Stimulated activated naive B cell treated with anti-CD40 and anti-IgM and Interleukin-4, amounts not matched to agents 10 μg/mL and 1 μg/mL and 100 μg/mL, for 72 hours (primary cell): ENCODE results near the gene CDC42BPB.
"Not testable (repeated sequence)": the region's sequence is repeated elsewhere in the genome, so short reads cannot be mapped to it uniquely, and the experiment has no call there.

Source experiments
- ATAC-seq, 2 donors: fragments of 150-1000 bp; cut with Tn5 transposase; replicated peaks; 2 replicates each; pipeline ENCODE4 v1.10.0; 2021; ENCODE audit warnings: moderate library complexity in 1 of 2
- DNase-seq: peaks from one replicate; pipeline ENCODE4 v3.0.0; 2021
- H3K27ac Mint-ChIP-seq: one replicate; pipeline ENCODE4 v1.8.0; 2022; ENCODE audit warnings: mild to moderate bottlenecking, mixed read lengths
- H3K27me3 Mint-ChIP-seq, 2 donors: one replicate each; pipeline ENCODE4 v1.8.0; 2022; ENCODE audit warnings: mixed read lengths in 2 of 2
- H3K36me3 Mint-ChIP-seq, 2 donors: one replicate each; pipeline ENCODE4 v1.8.0; 2022; ENCODE audit warnings: mixed read lengths in 2 of 2, mild to moderate bottlenecking in 1 of 2
- H3K4me1 Mint-ChIP-seq, 2 donors: one replicate each; pipeline ENCODE4 v1.8.0; 2022; ENCODE audit warnings: mixed read lengths in 2 of 2, mild to moderate bottlenecking in 1 of 2
- H3K4me3 Mint-ChIP-seq, 2 donors: one replicate each; pipeline ENCODE4 v1.8.0; 2022; ENCODE audit warnings: mild to moderate bottlenecking in 2 of 2, mixed read lengths in 2 of 2, moderate library complexity in 1 of 2
- H3K9me3 Mint-ChIP-seq, 2 donors: one replicate each; pipeline ENCODE4 v1.8.0; 2022; ENCODE audit warnings: mixed read lengths in 2 of 2, mild to moderate bottlenecking in 1 of 2

Gene CDC42BPB

DNA sequence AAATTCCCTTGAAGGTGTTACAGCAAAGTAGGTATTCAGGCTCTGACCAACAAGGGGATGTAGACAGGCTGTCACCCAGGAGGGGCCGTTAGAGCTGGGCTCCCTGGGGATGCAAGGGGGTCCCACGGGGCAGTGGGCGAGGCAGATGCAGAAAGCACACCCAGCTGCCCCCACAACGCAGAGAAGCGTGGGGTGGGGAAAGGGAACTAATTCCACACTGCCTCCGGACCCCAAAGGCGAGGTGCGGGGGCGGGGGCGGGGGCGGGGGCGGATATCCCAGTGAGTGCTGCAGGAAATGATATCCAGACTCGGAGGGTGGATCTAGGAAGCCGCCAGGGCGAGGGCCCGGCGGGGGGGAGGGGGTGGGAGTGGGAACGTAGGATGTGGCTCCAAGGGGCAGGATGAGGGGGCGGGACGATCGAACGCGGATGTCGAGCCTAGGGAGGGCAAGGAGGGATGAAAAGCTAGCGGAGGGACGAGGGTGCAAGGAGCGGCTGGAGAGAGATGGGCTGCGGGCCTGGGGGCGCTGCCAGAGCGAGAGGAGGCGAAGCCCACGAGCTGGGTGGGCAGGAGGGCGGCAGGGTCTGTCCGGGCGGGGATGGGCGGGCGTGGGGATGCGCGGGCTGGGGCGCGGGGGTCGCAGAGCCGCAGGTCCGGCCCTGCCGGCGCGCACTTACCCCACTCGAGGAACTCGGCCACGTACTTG lies 874 bp downstream of the CDC42BPB start:
- ATAC-seq, result peak; percentile 2 to 6
- Mint-ChIP-seq H3K36me3 (no peaks in the 10 kb centered on the region), H3K27me3 (peaks cover 2 to 4% of the 10 kb centered on the region in 2 donors), H3K4me3 (peak overlapping the region; percentile 81 to 92), H3K4me1 (peaks cover 16 to 39% of the 10 kb centered on the region in 2 donors), H3K27ac (peak overlapping the region; percentile 83), H3K9me3 (no peaks in the 10 kb centered on the region)
- no peak for DNase-seq

DNA sequence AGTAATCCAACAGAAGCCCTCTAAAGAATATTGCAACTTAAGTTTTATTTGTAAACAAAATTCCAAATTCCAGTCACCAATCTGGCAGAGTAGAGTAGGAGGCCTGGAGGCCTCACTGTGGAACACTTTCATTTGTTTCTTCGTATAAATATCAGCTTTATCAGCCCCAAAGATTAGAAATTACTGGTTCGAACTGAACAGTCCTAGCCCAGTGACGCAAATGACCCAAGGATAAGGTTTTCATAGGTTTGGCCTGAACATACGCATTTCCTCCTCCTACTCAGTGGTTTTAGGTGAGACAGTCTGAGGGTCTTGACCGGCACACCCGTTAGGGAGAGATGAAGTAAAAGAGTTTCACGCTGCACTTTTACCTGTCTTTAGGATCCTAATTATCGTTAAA lies 1.7 kb downstream of the CDC42BPB start:
- Mint-ChIP-seq H3K36me3 (no peaks in the 10 kb centered on the region), H3K4me3 (peak overlapping the region; percentile 81 to 92), H3K27ac (peak overlapping the region; percentile 31), H3K9me3 (no peaks in the 10 kb centered on the region), H3K27me3 (peaks cover 0 to 4% of the 10 kb centered on the region in 2 donors), H3K4me1 (peaks cover 16 to 39% of the 10 kb centered on the region in 2 donors)
- DNase-seq, result no peak
- ATAC-seq, result no peak

DNA sequence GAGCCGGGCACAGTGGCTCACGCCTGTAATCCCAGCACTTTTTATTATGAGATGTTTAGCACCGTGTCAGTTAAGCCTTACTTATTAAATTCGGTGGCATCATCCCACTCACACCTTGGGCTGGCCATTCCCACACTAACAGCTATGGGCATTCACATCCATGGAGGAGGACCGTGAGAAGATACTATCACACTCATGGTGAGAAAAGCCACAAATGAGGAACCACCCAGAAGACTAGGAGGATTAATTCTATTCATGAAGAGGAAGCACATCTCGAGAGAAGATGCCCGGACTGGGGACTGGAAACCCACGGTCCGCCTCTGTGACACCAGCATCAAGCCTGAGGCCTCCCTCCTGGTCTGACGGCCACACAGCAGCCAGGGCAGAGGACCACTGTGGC lies 4.9 kb downstream of the CDC42BPB start:
- peak; percentile 13 to 18 for ATAC-seq
- no peaks in the 10 kb centered on the region for H3K9me3 Mint-ChIP-seq
- no peaks in the 10 kb centered on the region for H3K27me3 Mint-ChIP-seq
- no peak overlapping the region for H3K4me3 Mint-ChIP-seq
- DNase-seq, result no peak
- peaks cover 14 to 31% of the 10 kb centered on the region in 2 donors for H3K4me1 Mint-ChIP-seq
- no peaks in the 10 kb centered on the region for H3K36me3 Mint-ChIP-seq
- peak overlapping the region; percentile 81 for H3K27ac Mint-ChIP-seq

DNA sequence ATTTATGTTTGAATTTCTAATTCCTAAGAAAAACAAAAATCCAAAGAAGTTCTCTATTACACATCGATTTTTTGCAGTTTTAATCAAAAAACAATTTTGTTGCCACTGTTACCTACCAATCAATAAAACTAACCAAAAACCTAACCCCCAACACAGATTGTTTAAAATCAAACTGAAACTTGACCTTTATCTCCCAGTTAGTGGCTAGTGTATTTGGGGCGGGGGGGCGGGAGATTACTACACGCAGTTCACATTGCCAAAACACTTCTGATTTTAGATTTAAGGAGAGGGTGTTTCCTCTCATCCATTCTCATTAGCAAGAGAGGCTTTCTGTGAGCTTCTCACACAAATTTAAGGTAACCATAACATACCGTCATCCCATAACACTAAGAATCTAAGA lies 6.4 kb downstream of the CDC42BPB start:
- no peak for ATAC-seq

GRCh38 chr14:103047453-103047852 lies 9.9 kb downstream of the CDC42BPB start:
- H3K27ac Mint-ChIP-seq, H3K9me3 Mint-ChIP-seq, DNase-seq, H3K27me3 Mint-ChIP-seq, H3K4me3 Mint-ChIP-seq, ATAC-seq, H3K36me3 Mint-ChIP-seq: not testable (repeated sequence)
- peaks cover 20% of the 10 kb centered on the region in 2 donors for H3K4me1 Mint-ChIP-seq

More for the DNA sequence above, 6.4 kb downstream of the CDC42BPB start:
- Mint-ChIP-seq H3K9me3 (no peaks in the 10 kb centered on the region), H3K4me3 (no peak overlapping the region), H3K4me1 (peaks cover 14 to 30% of the 10 kb centered on the region in 2 donors), H3K27ac (no peak overlapping the region), H3K27me3 (no peaks in the 10 kb centered on the region), H3K36me3 (peaks cover 0 to 4% of the 10 kb centered on the region in 2 donors)
- DNase-seq, result no peak

GRCh38 chr14:103045371-103045869 lies 11.9 kb downstream of the CDC42BPB start:
- Mint-ChIP-seq H3K36me3 (peaks cover 8 to 20% of the 10 kb centered on the region in 2 donors), H3K4me3 (peak overlapping the region; percentile 77 to 80), H3K4me1 (peaks cover 17 to 18% of the 10 kb centered on the region in 2 donors), H3K27ac (peak overlapping the region; percentile 0), H3K27me3 (no peaks in the 10 kb centered on the region), H3K9me3 (peaks cover 0 to 3% of the 10 kb centered on the region in 2 donors)
- DNase-seq (no peak), ATAC-seq (peak; percentile 90 to 91)

DNA sequence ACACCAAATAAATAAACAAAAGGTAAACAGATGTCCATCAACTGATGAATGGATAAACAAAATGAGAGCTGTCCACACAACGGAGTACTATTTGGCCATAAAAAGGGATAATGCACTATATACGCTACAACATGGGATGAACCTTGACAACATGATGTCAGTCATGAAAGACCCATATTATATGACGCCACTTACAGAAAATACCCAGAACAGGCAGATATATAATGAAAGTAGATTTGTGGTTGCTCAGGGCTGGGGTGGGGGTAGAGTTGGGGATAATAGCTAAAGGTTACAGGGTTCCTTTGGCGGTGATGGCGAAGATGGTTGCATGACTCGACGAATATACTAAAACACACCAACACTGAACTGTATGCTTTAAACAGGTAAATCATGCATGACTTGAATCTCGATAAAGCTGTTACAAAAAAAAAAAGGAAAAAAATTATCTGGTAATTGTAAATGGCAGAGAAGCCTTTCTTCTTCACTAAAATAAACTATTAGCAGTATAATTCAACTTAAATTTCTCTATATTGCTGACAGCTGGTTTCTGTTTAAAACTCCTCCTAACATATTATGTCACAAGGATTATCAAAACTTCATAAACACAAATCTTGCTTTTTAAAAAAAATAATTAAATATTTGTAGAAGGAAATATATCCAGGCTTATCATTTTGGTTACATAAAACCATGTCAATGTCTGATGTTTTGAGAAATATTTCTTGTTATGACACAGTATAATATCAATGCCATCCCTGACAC lies 13.9 kb downstream of the CDC42BPB start:
- Mint-ChIP-seq H3K27ac (no peak overlapping the region), H3K9me3 (peaks cover 0 to 3% of the 10 kb centered on the region in 2 donors), H3K4me1 (peaks cover 17 to 19% of the 10 kb centered on the region in 2 donors), H3K27me3 (no peaks in the 10 kb centered on the region), H3K36me3 (peaks cover 8 to 27% of the 10 kb centered on the region in 2 donors), H3K4me3 (no peak overlapping the region)
- no peak for ATAC-seq
- DNase-seq, result no peak

GRCh38 chr14:103041464-103041863 lies 15.9 kb downstream of the CDC42BPB start:
- H3K27ac Mint-ChIP-seq, result no peak overlapping the region
- no peaks in the 10 kb centered on the region for H3K27me3 Mint-ChIP-seq
- H3K4me3 Mint-ChIP-seq, result no peak overlapping the region
- peaks cover 0 to 3% of the 10 kb centered on the region in 2 donors for H3K9me3 Mint-ChIP-seq
- H3K4me1 Mint-ChIP-seq, result peaks cover 16 to 19% of the 10 kb centered on the region in 2 donors
- peaks cover 8 to 27% of the 10 kb centered on the region in 2 donors for H3K36me3 Mint-ChIP-seq
- DNase-seq, result no peak
- no peak for ATAC-seq

GRCh38 chr14:103033681-103034096 lies 23.7 kb downstream of the CDC42BPB start:
- Mint-ChIP-seq H3K4me3 (no peak overlapping the region), H3K36me3 (peaks cover 0 to 2% of the 10 kb centered on the region in 2 donors), H3K4me1 (peaks cover 2 to 8% of the 10 kb centered on the region in 2 donors), H3K27me3 (no peaks in the 10 kb centered on the region), H3K27ac (no peak overlapping the region), H3K9me3 (no peaks in the 10 kb centered on the region)
- ATAC-seq, result no peak
- no peak for DNase-seq

DNA sequence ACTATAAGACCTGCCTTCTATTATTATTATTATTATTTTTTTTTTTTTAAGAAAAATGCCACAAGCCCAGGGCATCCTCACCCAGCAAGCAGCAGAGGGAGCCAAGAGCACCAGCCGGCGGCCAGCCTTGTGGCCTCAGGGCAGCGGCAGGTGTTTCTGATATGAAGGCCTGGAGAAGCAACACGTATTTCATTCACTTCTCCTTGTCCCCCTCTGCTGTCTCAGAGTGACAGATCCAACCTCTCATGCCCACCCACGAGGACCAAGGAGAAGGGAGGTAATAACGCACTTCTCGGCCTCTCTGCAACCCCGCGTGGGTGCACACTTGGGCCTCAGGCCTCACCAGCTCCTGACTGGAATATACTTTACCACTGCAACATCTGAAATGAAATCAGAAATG lies 25.4 kb downstream of the CDC42BPB start:
- no peaks in the 10 kb centered on the region for H3K27me3 Mint-ChIP-seq
- no peak overlapping the region for H3K27ac Mint-ChIP-seq
- ATAC-seq, result no peak
- peaks cover 4 to 8% of the 10 kb centered on the region in 2 donors for H3K4me1 Mint-ChIP-seq
- no peak for DNase-seq
- H3K9me3 Mint-ChIP-seq, result peaks cover 0 to under 1% of the 10 kb centered on the region in 2 donors
- H3K36me3 Mint-ChIP-seq, result peaks cover under 1 to 3% of the 10 kb centered on the region in 2 donors
- no peak overlapping the region for H3K4me3 Mint-ChIP-seq

DNA sequence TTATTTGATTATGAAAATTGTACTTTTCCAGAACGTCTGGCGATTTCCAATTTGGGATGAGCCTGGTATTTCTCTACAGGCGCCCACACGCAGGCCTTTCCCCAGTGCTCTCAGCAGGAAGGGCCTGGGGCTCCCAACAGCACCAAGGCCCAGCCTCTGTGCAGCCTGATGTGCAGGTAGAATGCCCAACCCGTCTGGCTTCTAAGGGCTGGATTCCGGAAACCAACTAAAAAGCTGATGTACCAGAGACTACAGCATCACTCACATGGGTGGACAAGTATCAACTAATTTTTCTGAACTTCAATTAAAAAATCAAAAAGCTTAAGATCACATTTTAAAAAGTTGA lies 25.8 kb downstream of the CDC42BPB start:
- Mint-ChIP-seq H3K36me3 (peaks cover 4 to 5% of the 10 kb centered on the region in 2 donors), H3K27ac (no peak overlapping the region), H3K4me1 (peaks cover 4 to 8% of the 10 kb centered on the region in 2 donors), H3K4me3 (no peak overlapping the region), H3K27me3 (no peaks in the 10 kb centered on the region), H3K9me3 (peaks cover 0 to 2% of the 10 kb centered on the region in 2 donors)
- DNase-seq (no peak), ATAC-seq (no peak)

DNA sequence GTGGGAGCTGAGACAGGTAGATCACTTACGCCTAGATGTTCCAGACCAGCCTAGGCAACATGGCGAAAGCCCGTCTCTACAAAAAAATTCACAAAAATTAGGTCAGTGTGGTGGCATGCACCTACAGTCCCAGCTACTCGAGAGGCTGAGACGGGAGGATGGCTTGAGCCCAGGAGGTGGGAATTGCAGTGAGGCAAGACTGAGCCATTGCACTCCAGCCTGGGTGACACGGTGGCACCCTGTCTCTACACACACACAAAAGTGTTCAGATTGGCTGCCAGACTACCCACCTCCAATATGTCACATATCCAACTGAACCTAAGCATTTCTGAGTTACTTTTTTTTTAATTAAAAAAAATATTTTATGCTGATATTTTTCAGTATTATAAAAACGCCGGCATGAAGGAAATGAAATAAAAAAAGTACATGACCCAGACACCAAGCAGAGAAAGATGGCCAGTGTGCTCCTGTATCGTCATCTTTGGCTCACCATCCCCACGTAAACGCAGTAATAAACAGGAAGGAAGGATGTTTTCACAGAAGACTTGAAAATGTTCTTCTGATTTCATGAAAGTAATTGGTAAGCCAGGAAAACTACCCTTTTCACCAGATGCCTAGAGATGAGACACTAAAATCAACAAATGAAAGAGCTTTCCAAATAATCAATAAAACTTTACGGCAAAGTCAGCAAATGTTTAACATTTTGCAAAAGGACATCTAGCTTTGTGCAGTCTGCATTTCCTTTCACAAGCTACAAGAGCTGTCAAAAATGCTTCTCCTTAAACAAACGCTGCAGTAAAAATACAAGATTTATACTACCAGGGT lies 26.4 kb downstream of the CDC42BPB start:
- Mint-ChIP-seq H3K9me3 (peaks cover 0 to 2% of the 10 kb centered on the region in 2 donors), H3K36me3 (peaks cover 4 to 5% of the 10 kb centered on the region in 2 donors), H3K27ac (peak overlapping the region; percentile 31), H3K4me1 (peaks cover 4 to 8% of the 10 kb centered on the region in 2 donors), H3K4me3 (no peak overlapping the region), H3K27me3 (no peaks in the 10 kb centered on the region)
- DNase-seq, result no peak
- no peak for ATAC-seq

- peaks cover 6 to 7% of the 10 kb centered on the region in 2 donors for H3K36me3 Mint-ChIP-seq
- peaks cover 0 to 2% of the 10 kb centered on the region in 2 donors for H3K9me3 Mint-ChIP-seq
- H3K27ac Mint-ChIP-seq, result no peak overlapping the region
- H3K27me3 Mint-ChIP-seq, result no peaks in the 10 kb centered on the region
- H3K4me3 Mint-ChIP-seq, result no peak overlapping the region
- peaks cover 4 to 8% of the 10 kb centered on the region in 2 donors for H3K4me1 Mint-ChIP-seq
- no peak for DNase-seq
- ATAC-seq, result no peak
These were observed 27.4 kb downstream of the CDC42BPB start for GRCh38 chr14:103029936-103030335.

- ATAC-seq, result no peak
- no peak for DNase-seq
- no peak overlapping the region for H3K4me3 Mint-ChIP-seq
- peaks cover 6 to 7% of the 10 kb centered on the region in 2 donors for H3K36me3 Mint-ChIP-seq
- no peaks in the 10 kb centered on the region for H3K27me3 Mint-ChIP-seq
- H3K9me3 Mint-ChIP-seq, result peaks cover 0 to 2% of the 10 kb centered on the region in 2 donors
- H3K4me1 Mint-ChIP-seq, result peaks cover 6 to 13% of the 10 kb centered on the region in 2 donors
- H3K27ac Mint-ChIP-seq, result no peak overlapping the region
These were observed 28.6 kb downstream of the CDC42BPB start for GRCh38 chr14:103028772-103029171.
